T1000 (cell line): ENCODE measurements around the gene CELF4.

Experiments used
- DNase-seq: peaks from one replicate; lab custom pipeline; 2025; ENCODE audit warnings: mixed read lengths; lab: John Stamatoyannopoulos, UW

Gene CELF4

GRCh38 chr18:37524498-37525261, 40.9 kb downstream of the CELF4 start:
- DNase-seq: no peak

- no peak for DNase-seq
Measured at GRCh38 chr18:37524139-37524497, 41.5 kb downstream of the CELF4 start.

GRCh38 chr18:37521510-37522465, 43.8 kb downstream of the CELF4 start:
- DNase-seq: no peak

DNA sequence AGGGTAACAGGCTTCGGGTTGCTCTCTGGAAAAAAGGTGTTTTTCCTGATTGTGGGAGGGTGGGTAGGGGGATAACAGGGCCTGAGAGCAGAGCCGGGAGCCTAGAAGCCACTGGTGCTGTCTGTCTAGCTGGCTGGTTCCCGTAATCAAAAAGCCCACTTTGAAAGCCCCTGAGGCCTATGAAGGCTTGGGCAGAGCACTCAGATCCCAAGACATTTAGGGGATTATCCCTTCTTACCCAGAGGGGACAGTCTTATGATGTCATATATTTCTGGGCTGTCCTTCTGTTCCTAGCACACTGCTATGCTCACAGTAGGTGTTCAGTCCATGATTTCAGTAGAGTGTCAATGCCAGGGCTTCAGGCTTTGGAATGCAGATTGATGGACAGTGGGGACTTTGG, 45.1 kb downstream of the CELF4 start:
- no peak for DNase-seq

- DNase-seq: no peak
Measured at GRCh38 chr18:37519510-37520135, 46.0 kb downstream of the CELF4 start.

DNA sequence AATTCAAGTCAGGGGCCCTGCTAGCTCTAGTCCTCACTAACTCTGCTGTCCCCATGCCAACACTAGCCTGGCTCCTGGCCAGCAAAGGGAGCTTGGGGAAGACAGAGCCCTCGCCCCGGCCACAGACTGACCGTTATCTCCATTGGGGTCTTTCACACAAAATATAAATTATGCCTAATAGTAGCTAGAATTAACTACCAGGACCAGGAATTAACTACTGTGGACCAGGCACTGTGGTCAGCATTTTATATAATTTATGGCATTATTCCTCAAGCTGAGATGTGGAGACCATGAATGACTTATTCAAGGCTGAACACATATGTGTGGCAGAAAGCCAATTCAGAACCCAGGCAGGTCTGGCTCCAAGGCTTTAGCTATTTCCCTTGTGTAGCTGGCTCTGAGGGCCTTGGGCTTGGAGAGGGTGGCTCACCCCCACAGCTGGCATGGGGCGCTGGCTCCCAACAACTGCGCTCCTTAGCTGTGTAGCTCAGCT, 49.2 kb downstream of the CELF4 start:
- no peak for DNase-seq

GRCh38 chr18:37514953-37515352, 50.6 kb downstream of the CELF4 start:
- no peak for DNase-seq

DNA sequence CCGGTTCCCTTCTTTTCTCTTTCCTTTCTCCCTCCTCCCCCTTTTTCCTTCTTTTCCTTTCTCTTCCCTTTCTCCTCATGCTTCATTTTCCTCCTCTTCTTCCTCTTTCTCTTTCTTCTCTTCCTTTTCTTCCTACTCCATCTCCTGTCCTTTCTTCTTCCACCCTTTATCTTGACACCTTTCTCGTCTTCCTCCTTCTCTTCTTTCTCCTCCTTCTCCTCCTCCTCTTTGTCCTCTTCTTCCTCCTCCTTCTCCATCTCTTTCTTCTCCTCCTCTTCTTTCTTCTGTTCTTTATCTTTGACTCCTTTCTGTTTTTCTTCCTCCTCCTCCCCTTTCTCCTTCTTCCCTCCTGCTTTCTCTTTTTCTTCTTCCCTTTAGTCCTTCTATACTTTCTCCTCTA, 53.2 kb downstream of the CELF4 start:
- DNase-seq: no peak

DNA sequence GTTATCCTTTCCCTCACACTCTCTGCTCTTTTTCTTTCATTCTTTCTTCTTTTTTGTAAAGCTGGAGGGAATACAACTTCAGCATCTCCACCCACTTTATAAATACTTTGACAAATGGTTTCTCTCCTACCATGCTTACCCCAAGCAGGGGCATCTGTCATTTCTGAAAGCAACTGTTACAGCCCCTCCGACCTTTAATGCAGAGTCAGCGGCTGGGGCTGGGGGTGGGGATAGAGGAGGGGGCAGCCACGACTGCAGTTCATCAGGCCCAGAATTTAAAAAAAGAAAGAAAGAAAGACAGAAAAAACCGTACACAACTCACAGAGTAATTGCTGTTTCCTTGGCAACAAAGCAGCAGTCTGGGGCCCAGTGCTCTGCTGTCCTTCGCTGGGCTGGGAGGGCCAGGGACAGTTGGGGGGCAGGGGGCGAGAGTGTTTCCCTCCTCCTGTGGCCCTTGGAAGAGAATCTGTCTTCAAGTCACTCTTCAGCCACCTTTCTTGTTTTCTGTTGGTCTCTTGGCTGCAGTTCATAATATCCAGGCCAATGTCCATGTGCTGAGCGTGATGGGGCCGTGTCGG, 53.8 kb downstream of the CELF4 start:
- DNase-seq: no peak

GRCh38 chr18:37509600-37509999, 56.0 kb downstream of the CELF4 start:
- no peak for DNase-seq

GRCh38 chr18:37508207-37508606, 57.4 kb downstream of the CELF4 start:
- DNase-seq: no peak

DNA sequence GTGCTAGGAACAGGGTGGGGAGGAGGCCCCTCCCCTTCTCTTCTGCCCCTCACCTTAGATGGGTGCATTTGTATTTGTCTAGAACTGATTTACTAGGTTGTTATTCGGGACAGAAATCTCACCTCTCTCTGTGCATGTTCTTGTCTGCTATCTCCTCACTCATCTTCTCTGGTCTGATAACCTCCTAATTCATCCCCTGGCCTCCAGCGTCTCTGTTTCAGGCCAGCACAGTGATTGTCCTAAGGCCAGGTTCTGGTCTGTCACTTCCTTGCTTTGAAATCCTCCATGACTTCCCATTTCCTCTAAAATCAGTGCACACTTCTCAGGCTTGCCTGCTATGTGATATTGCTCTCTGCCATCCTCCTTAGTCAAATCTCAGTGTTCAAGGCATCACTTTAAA, 58.4 kb downstream of the CELF4 start:
- DNase-seq: no peak

GRCh38 chr18:37506001-37506400, 59.6 kb downstream of the CELF4 start:
- no peak for DNase-seq

DNA sequence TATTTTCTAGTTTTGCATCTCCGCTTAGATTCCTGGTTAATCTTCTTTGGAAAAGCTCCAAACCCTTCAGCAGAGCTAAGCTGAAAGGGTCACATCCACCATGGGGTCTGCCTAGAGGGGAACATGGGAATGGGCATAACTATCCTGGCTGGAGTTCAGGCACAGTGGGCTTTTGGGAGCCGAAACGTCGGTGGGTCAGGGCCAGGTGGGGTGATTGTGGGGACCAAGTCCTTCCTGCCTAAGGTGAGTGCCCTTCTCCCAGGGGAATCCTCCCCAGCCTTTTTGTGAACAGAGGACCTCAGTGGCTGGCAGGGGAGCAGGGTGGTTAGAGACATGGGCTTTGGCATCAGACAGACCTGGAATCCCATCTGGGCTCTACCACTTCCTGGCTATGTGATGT, 60.3 kb downstream of the CELF4 start:
- DNase-seq: no peak

GRCh38 chr18:37502601-37503000, 63.0 kb downstream of the CELF4 start:
- DNase-seq: no peak

DNA sequence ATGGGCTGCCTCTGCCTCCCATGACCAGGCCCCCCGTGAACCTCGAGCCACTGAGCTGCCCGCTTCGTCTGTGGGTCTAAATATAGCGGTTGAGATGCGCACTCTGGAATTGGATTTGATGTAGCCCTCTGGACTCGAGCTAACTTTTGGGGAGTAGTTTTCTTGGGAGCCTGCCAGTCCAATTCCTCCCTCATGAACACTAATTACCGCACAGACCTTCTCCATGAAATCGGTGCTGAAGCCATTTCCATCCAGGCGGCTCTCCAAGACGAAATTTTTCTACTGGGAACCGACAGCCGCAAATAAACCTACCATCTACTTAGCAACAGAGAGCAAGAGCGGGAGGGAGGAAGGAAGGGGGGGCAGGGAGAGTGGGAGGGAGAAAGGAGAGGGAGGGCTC, 63.6 kb downstream of the CELF4 start:
- no peak for DNase-seq

- no peak for DNase-seq
Measured at GRCh38 chr18:37501136-37501535, 64.5 kb downstream of the CELF4 start.

DNA sequence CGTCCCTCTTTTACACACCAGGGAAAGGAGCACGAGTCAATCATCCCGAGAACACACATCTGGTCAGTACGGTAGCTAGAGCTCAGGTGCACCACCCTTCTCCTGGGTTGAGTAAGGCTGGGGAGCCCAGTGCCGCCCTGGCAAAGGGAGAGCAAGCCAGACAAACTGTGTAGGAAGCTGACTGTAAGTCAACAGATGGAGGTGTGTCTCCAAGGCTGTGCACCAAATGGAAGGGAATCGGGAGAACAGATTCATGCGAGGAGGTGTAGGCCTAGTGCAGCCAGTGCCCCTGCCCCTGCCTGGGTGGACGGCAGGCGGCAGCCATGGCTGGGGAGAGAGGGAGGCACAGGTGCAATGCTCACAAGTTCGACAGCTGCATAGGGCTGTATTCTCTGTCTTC, 65.7 kb downstream of the CELF4 start:
- DNase-seq: no peak

GRCh38 chr18:37499044-37499443, 66.6 kb downstream of the CELF4 start:
- DNase-seq: no peak

DNA sequence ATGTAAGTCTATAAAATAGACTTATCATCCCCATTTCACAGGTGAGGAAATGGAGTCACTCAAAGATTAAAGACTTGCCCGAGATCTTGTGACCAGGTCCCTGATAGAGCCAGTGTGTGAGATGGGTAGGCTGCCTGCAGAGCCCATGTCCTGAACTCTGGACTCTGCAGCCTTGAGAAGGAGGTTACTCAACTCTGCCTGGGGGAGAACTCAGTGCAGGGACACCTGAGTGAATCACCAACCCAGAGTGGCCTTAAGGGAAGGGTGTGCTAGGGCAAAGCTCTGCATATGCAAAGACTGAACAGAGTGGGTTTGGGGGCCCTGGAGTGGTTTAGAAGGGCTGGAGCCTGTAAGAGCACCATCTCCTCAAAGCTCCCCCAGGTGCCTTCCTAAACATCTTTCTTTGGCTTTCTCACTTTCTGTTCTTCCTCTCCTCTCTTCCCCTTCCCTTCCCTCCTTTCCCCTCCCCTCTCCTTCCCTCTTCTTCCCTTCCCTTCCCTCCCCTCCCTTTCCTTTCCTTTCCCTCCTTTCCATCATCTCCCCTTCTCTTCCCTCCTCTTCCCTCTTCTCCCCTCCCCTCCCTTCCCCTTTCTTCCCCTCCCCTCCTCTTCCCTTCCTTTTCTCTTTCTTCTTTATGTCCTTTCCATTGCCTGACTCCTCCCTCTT, 67.6 kb downstream of the CELF4 start:
- no peak for DNase-seq

GRCh38 chr18:37496568-37496967, 69.0 kb downstream of the CELF4 start:
- no peak for DNase-seq

DNA sequence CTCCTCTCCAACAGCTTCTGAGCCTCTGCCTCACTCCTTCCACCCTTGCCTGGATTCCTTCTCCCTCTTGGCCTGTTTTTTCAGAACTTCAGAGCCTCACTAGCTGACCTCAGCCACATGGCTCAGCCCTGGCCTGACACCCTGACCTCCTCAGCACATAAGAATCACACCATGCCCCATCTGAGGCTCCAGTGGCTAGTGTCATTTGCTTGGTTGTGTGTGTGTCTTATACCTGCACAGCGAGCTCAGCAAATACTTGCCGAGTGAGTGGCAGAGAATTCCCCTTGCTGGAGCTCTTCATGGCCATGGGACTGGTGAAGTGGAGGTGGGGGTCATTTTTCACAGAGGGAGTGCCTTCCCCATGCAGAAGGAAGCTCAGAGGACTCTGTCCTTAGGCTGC, 70.2 kb downstream of the CELF4 start:
- DNase-seq: no peak
